NCI-H82 (cell line): ENCODE measurements around the gene PLEKHM1.
"Not testable (repeated sequence)": the region's sequence is repeated elsewhere in the genome, so short reads cannot be mapped to it uniquely, and the experiment has no call there.

Experiments
- DNase-seq: peaks from one replicate; lab custom pipeline; 2025; lab: John Stamatoyannopoulos, UW

PLEKHM1 gene

DNA sequence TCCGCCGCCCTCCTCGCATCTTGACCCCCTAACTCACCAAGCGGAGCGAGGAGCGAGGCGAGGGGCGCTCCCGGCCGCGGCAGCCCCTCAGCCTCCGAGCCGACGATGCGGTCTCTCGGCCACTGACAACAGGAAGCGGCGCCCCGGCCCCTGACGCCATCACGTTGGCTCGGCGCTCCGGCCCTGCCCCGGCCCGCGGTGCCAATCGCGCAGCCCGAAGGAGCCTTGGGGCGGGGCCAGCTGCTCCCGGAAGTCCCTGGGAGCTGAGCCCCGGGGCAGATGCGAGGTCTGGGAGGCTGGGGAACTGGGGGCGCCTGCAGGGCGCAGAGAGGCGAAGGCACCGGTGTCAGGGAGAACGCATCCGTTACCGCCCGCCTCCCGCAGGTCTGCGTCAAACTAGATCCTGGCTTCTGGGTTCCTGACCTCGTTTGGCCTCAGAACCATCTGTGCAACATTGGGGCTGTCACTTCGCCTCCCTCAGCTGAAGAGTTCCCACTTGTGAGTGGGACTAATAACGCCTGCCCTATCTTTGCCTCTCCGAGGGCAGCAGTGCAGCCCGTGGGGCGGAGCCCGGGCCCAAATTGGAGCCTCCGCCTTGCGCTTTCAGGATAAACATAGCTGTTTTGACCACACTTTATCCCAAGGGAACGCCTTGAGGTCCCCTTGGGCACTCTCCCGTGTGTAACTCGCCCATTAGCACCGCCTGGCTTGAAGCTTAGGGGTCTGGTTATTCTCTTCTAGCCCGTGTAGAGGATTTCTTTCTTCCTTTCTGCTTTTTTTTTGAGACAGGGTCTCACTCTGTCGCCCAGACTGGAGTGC, at the start of gene PLEKHM1:
Gene PLEKHM1 (minus strand): TSS at position 107 of the 819 bp plus-strand sequence. CDS start 8,237 bp downstream, outside the sequence.
- DNase-seq, result peak; percentile 84

DNA sequence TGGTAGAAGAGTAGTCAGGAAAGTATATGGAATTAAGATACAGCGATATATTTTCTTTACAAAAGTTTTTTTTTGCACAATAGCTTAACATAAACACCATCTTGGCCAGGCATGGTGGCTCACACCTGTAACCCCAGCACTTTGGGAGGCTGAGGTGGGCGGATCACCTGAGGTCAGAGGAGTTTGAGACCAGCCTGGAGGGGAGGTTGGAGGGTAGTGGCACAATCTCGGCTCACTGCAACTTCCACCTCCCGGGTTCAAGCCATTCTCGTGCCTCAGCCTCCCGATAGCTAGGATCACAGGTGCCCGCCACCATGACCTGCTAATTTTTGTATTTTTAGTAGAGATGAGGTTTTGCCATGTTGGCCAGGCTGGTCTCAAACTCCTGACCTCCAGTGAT, 47.6 kb upstream of the PLEKHM1 start:
- not testable (repeated sequence) for DNase-seq

DNA sequence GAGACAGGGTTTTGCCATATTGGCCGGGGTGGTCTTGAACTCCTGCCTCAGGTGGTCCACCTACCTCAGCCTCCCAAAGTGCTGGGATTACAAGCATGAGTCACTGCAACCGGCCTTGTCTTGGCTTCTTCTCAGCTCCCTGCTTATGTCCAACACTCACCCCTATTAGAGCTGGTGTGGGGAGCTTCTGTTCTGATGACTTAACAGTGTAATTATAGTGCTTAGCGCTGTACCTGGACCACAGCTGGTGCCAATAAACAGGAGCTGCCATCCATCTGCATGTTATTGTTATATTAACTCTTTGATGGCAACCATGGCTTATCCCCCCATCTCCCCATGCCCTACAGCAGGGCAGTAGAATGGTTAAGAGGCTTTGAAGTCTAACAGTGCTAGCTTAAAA, 15.6 kb upstream of the PLEKHM1 start:
- peak; percentile 34 for DNase-seq

DNA sequence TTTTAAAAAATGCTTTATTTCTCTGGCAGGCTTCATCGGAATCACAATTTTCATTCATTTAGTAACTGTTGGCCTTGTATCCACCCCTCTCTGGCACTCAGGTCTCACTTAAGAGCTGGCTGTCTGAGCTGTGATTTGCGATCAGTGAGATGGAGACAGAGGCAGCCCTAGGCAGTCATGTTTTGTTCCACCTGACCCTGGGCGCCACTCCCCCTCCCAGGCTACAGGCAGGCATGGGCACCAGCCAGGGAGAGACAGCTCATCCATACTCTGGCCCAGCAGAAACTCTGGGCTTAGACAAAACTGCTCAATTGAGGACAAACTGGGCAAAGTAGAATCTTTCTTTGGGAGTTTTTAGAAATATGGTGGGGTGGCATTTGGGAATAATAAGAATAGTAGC, 14.7 kb upstream of the PLEKHM1 start:
- DNase-seq, result not testable (repeated sequence)

DNA sequence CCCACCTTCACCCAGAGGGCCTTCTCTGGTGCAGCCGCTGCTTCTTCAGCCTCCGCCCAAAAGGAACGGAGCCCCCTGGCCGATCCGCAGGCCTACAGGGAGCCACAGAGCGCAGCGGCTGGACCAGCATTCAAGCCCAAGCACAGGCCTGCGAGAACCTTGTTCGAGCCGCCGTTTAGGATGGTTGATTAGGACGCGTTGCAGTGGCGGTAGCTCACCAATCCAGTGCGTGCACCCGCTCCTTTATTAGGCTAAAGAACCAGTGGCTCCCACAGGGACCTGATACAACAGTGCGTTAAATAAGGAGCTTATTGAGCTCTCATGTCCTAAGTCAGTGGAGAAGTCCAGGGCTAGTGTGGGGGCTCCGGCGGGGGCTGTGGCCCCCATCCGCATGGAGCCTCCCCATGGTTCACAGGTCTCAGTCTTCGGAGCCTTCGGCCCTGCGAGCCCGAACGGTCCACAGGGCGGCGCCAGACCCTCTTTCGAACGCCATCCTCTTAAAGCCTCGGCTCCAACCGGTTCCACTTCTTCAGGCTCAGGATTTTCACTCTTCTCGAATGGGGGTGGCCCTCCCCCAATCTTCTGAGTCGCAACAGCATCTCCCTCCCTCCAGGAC, 10.7 kb upstream of the PLEKHM1 start:
- DNase-seq, result not testable (repeated sequence)

DNA sequence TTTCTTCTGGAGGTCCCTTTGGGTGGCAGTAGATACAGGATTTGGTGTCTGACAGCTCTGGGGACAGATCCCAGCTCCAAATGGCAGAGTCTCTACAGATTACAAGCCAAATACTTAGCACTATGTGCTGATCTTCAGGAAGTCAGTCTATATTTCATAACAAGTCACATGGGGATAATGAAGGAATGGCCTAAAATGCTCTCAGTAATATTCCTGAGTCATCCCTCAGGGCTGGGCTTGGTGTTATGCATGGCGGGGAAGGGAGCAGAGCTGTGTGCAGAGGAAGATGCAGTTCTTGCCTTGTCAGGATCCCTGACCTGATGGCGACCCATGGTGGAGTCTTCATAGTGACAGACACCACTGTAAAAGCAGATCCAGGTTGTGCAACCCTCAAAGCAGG, 10.0 kb upstream of the PLEKHM1 start:
- not testable (repeated sequence) for DNase-seq

DNA sequence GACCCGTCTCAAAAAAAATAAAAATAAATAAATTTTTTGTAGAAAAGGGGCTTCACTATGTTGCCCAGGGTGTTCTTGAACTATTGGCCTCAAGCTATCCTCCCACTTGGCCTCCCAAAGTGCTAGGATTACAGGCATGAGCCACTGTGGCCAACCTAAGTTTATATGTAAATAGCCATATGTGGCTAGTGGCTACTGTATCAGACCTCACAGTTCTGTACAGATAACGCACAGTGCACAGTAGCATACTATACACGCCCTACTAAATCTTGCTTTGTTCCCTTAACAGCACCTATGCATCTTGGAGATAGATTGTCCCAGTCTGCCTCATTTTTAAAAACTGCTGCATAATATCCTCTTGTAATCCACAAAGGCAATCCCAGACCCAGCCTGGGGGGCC, 8.7 kb upstream of the PLEKHM1 start:
- DNase-seq, result not testable (repeated sequence)

DNA sequence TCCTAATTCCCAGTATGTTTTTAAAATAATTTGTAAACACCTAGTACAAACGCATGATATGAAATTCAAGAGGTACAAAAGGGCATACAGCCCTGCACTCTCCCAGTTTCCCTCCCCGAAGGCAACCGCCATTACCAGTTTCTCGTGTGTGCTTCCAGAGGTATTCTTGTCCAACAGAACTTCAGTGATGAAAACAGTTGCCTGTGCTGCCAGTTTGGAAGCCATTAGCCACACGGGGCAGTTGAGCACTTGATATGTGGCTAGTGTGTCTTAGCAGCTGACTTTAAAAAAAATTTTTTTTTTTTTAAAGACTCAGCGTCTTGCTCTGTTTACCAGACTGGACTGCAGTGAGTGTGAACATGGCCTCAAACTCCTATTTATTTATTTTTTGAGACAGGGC, 7.9 kb upstream of the PLEKHM1 start:
- DNase-seq, result not testable (repeated sequence)

DNA sequence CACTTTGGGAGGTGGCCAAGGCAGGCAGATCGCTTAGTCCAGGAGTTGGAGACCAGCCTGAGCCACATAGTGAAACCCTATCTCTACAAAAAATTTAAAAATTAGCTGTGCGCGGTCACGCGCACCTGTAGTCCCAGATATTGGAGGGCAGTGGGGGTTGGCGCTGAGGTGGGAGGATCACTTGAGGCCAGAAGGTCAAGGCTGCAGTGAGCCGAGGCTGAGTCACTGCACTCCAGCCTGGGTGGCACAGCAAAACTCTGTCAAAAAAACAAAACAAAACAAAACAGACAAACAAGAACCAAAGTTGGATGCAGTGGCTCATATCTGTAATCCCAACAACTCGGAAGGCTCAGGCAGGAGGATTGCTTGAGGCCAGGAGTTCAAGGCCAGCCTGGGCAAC, 6.9 kb upstream of the PLEKHM1 start:
- not testable (repeated sequence) for DNase-seq

DNA sequence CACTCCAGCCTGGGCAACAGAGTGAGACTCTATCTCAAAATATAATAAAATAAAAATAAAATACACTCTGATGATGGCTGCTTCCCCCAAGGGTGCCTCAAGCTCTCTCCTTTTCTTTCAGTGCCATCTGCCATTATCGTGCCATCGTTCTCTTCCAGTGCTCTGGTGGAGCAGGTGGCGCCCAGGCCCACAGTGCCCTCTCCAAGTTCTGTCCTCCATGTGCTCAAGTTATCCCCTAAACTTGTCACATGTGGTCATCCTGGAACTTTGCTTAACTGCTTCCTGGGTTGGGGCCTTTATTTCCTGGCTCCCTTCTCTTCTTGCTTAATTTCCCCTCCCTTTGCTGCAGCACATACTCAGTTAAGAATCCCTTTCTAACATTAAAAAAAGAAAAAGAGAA, 6.0 kb upstream of the PLEKHM1 start:
- not testable (repeated sequence) for DNase-seq

DNA sequence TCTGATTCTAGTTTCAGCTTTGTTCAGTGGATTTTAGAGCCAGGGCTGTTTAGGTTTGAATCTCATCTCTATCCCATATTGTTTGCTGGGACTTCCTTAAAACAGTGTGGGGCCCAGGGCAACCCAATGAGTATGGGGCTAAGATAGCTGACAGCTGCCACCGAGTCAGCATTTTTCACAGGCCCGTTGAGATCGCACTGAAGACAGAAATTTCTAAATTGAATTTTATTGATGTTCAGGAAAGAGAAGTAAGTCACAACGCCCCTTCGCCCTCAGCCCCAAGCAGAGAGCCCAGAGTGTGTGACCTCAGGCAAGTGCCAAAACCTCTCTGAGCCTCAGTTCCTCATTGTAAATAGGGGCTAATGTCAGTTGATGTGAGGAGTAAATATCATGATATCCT, 4.0 kb upstream of the PLEKHM1 start:
- DNase-seq, result not testable (repeated sequence)

DNA sequence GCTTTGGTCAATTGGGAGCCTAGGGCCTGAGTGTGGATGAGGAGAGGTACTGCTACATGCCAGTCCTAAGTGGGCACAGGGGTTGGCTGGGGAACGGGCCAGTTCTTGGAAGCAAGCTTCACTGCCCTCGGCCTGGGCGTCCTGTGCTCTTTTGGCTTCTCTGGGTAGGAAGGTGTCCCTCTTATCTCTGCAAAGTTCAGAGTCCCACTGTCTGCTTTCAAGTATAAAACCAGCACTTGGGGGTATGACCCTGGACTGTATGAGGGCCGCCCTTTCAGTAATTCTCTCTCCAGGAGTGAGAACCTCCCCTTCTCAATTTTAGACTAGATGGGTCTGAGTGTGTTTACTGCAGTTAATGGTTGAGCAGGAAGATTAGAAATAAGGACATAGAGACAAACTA, 1.6 kb upstream of the PLEKHM1 start:
- not testable (repeated sequence) for DNase-seq

DNA sequence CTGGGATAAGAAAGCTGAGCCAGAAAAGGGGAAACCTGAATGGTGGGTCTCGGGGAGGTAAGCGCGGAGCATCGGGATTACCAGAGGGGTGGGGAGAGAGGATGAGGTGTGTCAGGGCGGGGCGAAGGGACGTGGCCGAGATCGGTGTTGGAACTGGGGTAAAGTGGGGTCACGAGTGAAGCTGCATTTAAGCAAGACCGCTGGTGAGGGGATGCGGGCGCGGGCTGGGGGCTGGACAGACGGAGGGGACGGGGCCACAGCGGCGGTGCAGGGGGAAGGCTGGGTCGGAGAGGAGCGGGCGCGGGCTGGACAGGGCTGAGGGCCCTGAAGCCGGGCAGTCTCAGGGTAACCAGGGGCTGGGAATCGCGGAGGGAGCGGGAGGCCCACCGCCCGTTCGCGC, 323 bp downstream of the PLEKHM1 start:
- DNase-seq, result peak; percentile 34

DNA sequence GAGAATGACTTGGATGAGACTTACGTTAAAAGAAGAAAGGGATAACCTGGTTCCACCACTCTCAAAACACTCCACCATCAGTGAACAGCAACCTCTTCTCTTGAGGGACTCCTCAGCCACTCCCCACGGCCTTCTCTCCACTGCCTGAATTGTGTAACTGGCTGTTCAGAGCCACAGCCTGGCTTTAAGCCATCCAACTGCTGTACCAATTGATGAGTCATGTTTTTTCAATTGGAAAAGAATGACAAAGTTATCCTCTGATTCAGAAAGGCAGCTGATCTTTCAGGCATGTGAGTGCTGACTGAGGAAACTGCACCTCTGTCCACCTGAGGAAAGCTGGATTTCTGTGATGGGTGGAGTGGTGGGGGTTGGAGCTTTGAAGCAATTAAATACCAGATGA, 2.8 kb downstream of the PLEKHM1 start:
- DNase-seq, result not testable (repeated sequence)

DNA sequence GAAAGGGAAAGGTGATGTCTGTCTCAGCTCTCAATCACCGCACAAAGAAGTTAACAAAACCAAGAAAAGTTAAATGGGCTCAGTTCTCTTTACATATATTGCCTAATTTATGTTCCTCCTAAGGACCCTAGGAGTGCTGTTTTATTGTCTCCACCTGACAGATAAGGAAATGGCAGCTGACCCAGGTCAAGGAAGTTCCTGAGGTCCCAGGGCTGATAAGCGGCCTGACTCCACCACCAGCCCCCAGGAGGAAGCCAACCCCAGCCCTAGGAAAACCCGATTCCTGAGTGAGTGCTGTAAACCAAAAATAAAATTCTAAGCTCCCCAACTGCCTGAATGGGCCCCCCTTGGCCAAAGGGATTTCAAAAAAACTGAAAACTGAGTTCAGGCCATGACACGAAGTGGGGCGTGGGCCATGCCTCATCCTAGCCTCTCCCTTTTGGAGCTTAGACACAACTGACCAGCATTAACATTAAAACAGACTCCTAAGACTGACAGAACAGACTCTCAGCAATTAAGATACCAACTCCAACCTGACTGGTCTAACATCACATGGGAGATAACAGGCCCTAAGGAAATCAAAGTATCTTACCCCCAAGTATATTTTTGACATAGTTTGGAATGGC, 6.8 kb downstream of the PLEKHM1 start:
- DNase-seq, result not testable (repeated sequence)

DNA sequence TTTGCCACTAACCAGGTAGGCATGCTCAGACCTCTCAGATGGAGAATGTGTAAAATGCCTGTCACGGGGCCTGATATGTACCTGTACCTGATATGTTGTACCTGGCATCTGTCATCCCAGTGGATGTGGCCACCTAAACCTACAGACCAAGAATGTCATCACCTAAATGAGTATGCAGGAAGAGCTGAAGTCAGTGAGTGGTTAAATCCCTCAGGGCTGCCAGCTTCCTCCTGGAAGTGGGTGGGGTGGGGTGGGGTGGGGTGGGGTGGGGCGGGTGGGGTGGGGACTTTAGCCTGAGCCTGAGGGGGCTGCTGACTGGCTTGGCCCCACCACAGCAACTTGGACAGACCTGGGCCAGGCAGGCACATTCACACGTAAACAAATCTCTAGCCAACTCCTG, 7.3 kb downstream of the PLEKHM1 start:
- not testable (repeated sequence) for DNase-seq

DNA sequence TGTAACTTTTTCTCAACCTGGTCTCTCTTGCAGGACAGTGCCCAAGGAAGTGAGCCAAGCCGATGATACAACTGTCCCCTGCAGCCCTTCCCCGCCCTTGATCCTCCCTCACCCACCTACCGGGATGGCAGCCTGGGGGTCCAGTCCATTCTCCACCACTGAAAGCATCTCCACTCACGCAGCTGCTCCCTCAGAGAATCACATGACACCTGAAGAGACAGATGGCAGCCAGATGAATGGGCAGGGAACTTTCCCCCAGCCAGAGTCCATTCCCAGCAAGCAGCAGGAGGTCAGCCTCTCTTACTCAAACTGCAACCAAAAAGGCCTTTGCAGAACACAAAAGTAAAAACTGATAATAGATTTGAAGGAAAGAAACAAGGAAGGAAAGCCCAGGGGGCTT, 8.2 kb downstream of the PLEKHM1 start:
- DNase-seq, result not testable (repeated sequence)

DNA sequence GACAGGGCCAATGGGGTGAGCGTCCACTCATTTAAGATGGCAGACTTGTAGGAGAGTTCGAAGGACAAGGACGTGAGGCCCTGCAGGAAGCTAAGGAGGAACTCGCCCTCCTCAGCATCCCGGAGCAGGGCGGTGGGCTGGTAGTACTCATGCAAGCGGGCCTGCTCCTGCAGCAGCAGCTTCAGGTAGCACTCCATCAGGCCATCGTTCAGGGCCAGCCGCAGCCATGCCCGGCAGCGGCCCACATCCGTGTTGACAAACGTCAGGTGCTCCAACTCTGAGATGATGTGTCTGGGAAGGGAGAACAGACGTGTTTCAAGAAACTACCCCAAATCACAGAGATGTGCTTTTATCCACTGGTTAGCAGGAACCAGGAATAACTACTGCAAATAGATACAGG, 15.1 kb downstream of the PLEKHM1 start:
- DNase-seq, result not testable (repeated sequence)

DNA sequence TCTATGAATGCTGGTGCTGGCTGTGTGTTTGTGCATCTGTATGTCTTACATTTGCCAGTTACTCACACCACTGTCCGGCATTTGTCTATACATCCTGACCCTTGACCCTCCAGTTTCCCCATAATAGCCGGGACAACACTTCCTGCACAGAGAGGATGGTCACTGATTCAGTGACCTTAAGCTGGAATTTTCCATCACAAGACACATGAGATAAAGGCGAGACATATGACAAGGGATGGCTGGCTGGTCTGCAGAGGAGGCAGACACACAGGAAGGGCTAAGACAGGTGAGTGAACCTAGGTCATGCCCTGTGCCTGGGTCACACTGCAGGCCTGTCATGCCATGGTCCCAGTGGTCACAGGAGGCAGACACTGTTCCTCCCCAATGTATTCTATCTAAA, 18.3 kb downstream of the PLEKHM1 start:
- not testable (repeated sequence) for DNase-seq

DNA sequence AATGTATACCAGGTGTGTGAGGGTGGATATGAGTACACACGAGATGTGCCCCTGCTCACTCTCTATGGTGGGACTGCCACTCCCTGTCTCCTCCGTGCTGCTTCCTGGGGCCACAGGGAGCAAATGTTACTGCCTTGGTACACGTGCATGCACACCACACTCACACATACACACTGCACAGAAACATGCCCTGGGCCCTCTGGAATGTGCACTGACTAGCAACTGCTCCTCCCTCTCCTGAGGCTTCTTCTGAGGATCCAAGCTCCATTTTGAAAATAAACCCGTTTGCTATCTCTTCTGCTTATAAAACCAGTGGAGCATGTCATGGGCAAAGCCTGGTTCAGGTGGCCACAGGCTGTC, 21.3 kb downstream of the PLEKHM1 start:
- DNase-seq, result not testable (repeated sequence)

DNA sequence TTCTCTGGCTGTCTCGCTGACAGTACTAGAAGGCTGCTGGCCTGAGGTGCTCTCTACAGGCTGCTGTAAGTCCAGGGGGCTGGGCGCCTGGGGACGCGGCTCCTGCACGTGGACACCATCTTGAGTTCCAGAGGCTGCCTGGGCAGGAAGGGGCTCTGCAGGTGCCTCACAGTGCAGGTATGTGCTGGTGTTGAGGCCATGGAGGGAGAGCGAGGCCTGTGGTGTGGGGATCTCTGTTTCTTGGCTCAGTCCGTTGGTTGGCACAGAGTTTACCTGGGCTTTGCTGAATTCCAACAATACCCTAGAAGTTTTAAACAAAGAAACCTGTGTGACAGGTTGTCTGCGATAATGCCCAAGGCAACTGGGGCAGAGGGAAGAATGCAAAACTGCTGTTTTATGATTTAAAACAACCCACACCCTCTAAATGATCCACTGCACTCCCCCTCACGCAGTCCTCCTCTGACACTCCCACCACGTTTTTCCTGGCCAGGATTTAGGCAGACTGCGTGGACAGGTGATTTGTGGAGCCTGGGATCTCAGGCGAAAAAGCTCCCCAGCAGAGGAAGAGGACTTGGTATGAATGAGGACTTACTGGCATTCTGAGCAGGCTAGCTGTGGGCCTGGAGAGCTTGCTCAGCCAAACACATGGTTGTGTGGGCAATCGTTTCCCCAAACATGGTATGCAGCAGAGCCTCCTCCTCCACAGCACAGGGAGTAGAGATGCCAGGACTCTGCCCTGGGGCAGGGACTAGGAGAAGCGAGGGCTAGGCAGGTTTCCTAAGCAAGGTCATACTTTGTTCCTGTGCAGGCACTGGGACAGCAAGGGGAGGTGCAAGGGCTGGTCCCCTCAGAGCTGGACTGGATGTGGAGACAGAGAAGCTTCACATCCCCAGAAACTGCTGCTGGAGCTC, 22.0 kb downstream of the PLEKHM1 start:
- not testable (repeated sequence) for DNase-seq
